Muscle of back (tissue), 11 donors: Measurements from ENCODE around the gene CERT1. TPM values are rescaled to one million over a fixed set of nuclear protein-coding genes. Genes with fewer than 3 reads are reported as not detected.
"Not testable (repeated sequence)": the region's sequence is repeated elsewhere in the genome, so short reads cannot be mapped to it uniquely, and the experiment has no call there.

Experiments
- DNase-seq, 3 donors: peaks; one replicate each; pipeline versions ENCODE4 v3.0.0 to v3.0.0-alpha.2; 2013
- polyA plus RNA-seq, 10 donors: library from polyadenylated mRNA; unstranded; fragments of 120-200 nt; gene quantifications; one replicate each; pipeline ENCODE4 v1.2.1, GENCODE V29; 2013; ENCODE audit not compliant: insufficient read length in 10 of 10

The CERT1 gene
- polyA plus RNA-seq, 10 donors: 32.0 to 47.4 (median 35.4) TPM

- no peak for DNase-seq
Observed at GRCh38 chr5:75355236-75355635, 156.2 kb downstream of the CERT1 start.

DNA sequence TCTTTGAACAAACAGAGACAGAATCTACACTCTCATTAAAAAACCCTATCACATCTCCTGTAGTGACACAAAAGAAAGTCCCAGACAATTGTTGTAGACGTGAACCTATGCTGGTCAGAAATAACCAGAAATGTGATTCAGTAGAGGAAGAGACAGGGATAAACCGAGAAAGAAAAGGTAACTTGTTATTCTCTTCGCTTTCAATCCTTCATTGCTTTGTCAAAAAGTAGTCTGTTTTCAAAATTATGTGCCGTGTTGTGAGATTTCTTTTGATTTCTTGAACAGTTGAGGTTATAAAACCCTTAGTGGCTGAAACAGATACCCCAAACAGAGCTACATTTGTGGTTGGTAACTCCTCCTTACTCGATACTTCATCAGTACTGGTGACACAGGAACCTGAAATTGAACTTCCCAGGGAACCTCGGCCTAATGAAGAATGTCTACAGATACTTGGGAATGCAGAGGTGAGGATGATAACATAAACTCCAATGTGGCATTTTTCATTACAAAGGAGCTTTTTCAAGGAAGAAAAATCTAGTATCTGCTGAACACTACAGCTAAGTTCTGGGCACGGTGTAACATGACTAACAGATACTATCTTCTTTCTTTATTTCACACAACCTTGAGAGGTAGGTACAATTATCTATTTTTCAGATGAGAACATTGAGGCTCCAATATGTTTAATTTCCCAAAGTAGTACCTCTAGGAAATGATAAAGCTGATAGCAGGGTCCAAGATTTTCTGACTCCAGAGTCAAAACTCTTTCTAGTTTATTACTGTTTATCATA lies 160.1 kb downstream of the CERT1 start:
- no peak for DNase-seq

DNA sequence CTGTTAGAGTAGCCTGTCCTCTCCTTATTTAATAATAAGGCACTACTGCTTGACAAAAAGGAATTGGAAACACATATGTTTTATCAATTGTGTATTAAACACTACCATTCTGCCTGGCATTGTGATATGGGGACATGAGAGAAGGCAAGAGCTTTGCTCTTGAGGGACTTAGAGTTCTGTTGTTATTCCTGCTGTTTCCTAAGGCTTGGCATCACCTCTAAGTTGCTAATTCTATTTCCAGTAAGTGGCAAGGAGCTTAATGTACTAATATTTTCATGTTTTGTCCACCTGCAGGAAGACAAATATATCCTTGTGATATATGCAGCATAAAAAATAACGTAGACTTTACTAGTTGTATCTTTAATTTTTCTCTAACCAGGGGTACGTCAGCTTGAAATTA lies 161.8 kb downstream of the CERT1 start:
- DNase-seq: no peak

DNA sequence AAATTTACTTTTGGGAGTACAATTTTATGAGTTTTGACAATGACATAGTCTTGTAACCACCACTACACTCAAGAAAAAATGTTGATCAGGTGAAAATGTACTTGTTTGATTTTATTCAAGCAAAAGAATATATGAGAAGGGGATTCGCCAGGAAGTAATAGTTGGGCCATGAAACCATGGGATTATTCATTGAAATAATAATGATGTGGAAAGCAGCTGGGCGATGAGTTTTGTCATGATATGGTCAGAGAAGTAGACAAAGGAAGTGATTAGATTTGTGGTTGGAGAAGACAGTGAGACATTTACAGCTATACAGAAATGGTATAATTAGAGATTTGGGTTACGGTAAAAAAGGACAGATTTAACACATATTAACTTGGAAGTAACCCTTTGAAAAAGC lies 163.2 kb downstream of the CERT1 start:
- DNase-seq: no peak

- no peak for DNase-seq
Observed at GRCh38 chr5:75342836-75343235, 168.6 kb downstream of the CERT1 start.

DNA sequence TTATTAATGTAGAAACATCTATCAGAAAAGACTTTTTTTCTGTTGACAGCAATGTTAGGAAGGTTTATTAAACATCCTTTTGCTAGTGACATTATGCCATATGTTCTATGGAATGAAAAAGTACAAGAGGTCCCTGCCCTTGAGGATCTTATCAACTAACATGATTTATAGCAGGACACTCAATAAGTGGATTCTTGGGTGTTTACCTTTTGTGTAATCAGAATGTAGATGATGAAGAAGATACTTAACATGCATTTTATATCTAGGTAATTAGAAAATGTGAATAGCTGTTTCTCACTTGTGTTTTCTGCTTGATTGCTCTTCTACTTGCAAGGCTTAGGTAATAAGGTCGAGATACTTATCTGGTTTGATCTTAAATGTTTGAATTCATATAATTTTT lies 169.5 kb downstream of the CERT1 start:
- no peak for DNase-seq

- no peak for DNase-seq
Observed at GRCh38 chr5:75340714-75341478, 170.5 kb downstream of the CERT1 start.

- no peak for DNase-seq
Observed at GRCh38 chr5:75338408-75338807, 173.0 kb downstream of the CERT1 start.

- DNase-seq: peak; percentile 10 to 79 (median 33)
Observed at GRCh38 chr5:75337366-75338021, 173.9 kb downstream of the CERT1 start.

DNA sequence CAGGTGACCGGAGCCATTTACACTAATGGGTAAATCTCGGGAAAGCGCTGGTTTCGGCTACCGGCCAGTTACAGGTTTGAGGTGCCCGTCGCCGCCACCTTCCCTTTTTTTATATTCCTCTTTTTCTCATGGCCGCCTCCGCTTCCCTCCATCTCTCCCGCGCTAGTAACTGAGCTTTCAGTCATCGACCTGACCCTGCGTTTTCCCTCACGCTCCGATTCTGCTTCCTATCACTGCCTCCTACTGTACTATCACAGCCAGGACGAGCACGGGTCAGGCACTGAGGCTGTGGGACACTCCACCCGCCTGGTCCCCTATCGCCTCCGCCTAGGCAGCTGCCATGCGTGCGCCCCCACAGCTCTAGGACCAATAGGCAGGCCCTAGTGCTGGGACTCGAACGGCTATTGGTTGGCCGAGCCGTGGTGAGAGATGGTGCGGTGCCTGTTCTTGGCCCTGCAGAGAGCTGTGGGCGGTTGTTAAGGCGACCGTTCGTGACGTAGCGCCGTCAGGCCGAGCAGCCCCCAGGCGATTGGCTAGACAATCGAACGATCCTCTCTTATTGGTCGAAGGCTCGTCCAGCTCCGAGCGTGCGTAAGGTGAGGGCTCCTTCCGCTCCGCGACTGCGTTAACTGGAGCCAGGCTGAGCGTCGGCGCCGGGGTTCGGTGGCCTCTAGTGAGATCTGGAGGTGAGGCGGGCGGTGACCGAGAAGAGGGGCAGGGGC lies 174.7 kb downstream of the CERT1 start, which contains the start of gene HMGCR:
Gene HMGCR (plus strand): TSS at position 606 of the 722 bp plus-strand sequence. CDS start 5,386 bp downstream, outside the sequence.
- peak; percentile 99 to 100 (median 99) for DNase-seq

DNA sequence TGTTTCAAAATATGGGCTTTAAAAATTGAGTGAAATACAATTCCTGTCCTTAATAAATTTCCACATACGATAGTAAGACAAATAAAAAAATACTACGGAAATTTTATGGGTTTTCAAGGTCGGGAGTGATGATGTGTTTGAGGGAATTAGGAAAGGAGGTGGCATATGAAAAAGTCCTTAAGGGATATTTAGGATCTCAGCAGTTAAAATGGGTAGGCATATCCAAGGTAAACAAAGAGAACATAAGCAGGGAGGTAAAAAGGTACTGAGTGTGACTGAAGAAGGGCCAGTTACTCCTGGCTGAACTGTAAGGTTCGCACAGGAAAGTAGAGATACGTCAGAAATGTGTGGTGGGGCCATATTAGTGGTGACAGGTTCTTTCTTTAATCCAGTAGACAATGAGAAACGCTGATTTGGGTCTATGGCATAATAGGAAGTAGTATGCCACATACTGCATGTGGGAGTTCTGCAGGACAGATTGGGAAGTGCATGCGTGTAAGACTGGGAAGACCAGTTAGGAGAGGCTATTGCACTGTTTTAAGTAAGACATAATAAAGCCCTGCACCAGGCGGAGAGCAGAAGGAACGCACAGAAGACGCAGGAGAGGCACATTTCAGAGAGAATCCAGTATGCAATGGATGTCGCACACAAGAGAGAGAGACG lies 175.3 kb downstream of the CERT1 start:
- peak in 2 of 3 donors; percentile 56 to 60 for DNase-seq

DNA sequence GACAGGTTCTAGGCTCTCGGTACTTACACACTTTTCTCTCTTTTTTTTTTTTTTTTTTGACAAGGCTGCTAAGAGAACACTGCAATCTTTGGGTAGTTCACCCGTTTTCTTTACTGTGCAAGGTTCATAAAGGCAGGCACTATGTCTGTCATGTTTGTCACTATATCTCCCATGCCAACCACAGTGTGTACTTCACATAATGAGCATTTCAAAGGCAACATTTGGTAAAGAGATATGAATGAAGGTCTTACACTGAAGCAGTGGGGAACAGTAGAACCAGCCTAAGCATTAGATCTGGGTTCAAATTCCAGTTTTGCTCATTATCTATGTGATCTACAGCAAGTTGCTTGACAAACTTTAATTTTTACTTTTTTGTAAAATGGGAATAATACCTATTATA lies 175.9 kb downstream of the CERT1 start:
- DNase-seq: no peak

GRCh38 chr5:75334413-75334812 lies 177.0 kb downstream of the CERT1 start:
- DNase-seq: not testable (repeated sequence)

DNA sequence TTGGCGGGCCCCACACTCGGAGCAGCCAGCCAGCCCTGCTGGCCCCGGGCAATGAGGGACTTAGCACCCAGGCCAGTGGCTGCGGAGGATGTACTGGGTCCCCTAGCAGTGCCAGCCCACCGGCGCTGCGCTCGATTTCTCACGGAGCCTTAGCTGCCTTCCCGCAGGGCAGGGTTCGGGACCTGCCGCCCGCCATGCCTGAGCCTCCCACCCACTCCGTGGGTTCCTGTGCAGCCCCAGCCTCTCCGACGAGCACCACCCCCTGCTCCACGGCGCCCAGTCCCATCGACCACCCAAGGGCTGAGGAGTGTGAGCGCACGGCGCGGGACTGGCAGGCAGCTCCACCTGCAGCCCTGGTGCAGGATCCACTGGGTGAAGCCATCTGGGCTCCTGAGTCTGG lies 177.7 kb downstream of the CERT1 start:
- not testable (repeated sequence) for DNase-seq

GRCh38 chr5:75331095-75332090 lies 180.0 kb downstream of the CERT1 start:
- no peak for DNase-seq

- DNase-seq: no peak
Observed at GRCh38 chr5:75330404-75330803, 181.0 kb downstream of the CERT1 start.
